GM19463 (cell line): ENCODE measurements around the gene MRTFB.

ENCODE experiments used
- ATAC-seq: cut with Tn5 transposase; IDR thresholded peaks from one replicate; pipeline ENCODE4 v1.9.1; 2021; ENCODE audit warnings: mild to moderate bottlenecking, moderate library complexity; ENCODE audit not compliant: unreplicated experiment

The MRTFB gene

GRCh38 chr16:14061732-14062259 is 9.3 kb upstream of the MRTFB start:
- no peak for ATAC-seq

GRCh38 chr16:14062261-14062660 is 8.9 kb upstream of the MRTFB start:
- no peak for ATAC-seq

- no peak for ATAC-seq
Observed at GRCh38 chr16:14063618-14064581, 7.2 kb upstream of the MRTFB start.

- no peak for ATAC-seq
Observed at GRCh38 chr16:14069818-14070217, 1.3 kb upstream of the MRTFB start.

GRCh38 chr16:14070555-14070876 is 603 bp upstream of the MRTFB start:
- ATAC-seq: no peak

- no peak for ATAC-seq
Observed at GRCh38 chr16:14071576-14072271, 605 bp downstream of the MRTFB start.

GRCh38 chr16:14072360-14072759 is 1.2 kb downstream of the MRTFB start:
- no peak for ATAC-seq

- no peak for ATAC-seq
Observed at GRCh38 chr16:14074544-14074943, 3.4 kb downstream of the MRTFB start.

GRCh38 chr16:14077918-14078317 is 6.8 kb downstream of the MRTFB start:
- no peak for ATAC-seq

GRCh38 chr16:14086477-14086876 is 15.4 kb downstream of the MRTFB start:
- no peak for ATAC-seq

- no peak for ATAC-seq
Observed at GRCh38 chr16:14087181-14087580, 16.1 kb downstream of the MRTFB start.

GRCh38 chr16:14087590-14088154 is 16.6 kb downstream of the MRTFB start:
- ATAC-seq: no peak

GRCh38 chr16:14088155-14088753 is 17.1 kb downstream of the MRTFB start:
- no peak for ATAC-seq

- no peak for ATAC-seq
Observed at GRCh38 chr16:14089283-14089823, 18.2 kb downstream of the MRTFB start.

GRCh38 chr16:14092561-14092960 is 21.4 kb downstream of the MRTFB start:
- ATAC-seq: no peak

GRCh38 chr16:14095883-14096551 is 24.9 kb downstream of the MRTFB start:
- no peak for ATAC-seq

- ATAC-seq: no peak
Observed at GRCh38 chr16:14097182-14097959, 26.3 kb downstream of the MRTFB start.

GRCh38 chr16:14098081-14098480 is 27.0 kb downstream of the MRTFB start:
- ATAC-seq: no peak

- ATAC-seq: no peak
Observed at GRCh38 chr16:14100825-14101224, 29.7 kb downstream of the MRTFB start.

- no peak for ATAC-seq
Observed at GRCh38 chr16:14101415-14101814, 30.3 kb downstream of the MRTFB start.
